T-helper 1 cell (primary cell): ENCODE measurements around the gene KRTAP10-11.
"Not testable (repeated sequence)": the region's sequence is repeated elsewhere in the genome, so short reads cannot be mapped to it uniquely, and the experiment has no call there.

ENCODE experiments used
- DNase-seq, 5 donors: peaks; one replicate each; pipeline ENCODE4 v3.0.0-alpha.2; 2012 to 2020
- total RNA-seq, 4 donors: gene quantifications; one replicate each; lab custom pipeline; 2026; lab: John Stamatoyannopoulos, UW

KRTAP10-11 gene
- total RNA-seq, result 0 reads per million in 4 donors

GRCh38 chr21:44646366-44647221 lies at the start of gene KRTAP10-11:
TSS of gene KRTAP10-11 (plus strand) at chr21:44646414. CDS start at chr21:44646459, 45 bp downstream.
- DNase-seq, result not testable (repeated sequence)

- DNase-seq, result no peak
Measured at GRCh38 chr21:44598061-44598460, 48.2 kb upstream of the KRTAP10-11 start.

GRCh38 chr21:44599264-44600029 lies 46.8 kb upstream of the KRTAP10-11 start:
- no peak for DNase-seq

GRCh38 chr21:44600118-44600978 lies 45.9 kb upstream of the KRTAP10-11 start, which contains the start of gene KRTAP10-7:
TSS of gene KRTAP10-7 (plus strand) at chr21:44600597. CDS start at chr21:44600622, 25 bp downstream.
- DNase-seq, result not testable (repeated sequence)

GRCh38 chr21:44601091-44601490 lies 45.1 kb upstream of the KRTAP10-11 start:
- not testable (repeated sequence) for DNase-seq

GRCh38 chr21:44601596-44602462 lies 44.4 kb upstream of the KRTAP10-11 start:
- DNase-seq, result no peak

- DNase-seq, result no peak
Measured at GRCh38 chr21:44602463-44602850, 43.8 kb upstream of the KRTAP10-11 start.

GRCh38 chr21:44603109-44603875 lies 42.9 kb upstream of the KRTAP10-11 start:
- no peak for DNase-seq

- DNase-seq, result no peak
Measured at GRCh38 chr21:44603911-44604310, 42.3 kb upstream of the KRTAP10-11 start.

- no peak for DNase-seq
Measured at GRCh38 chr21:44606495-44606894, 39.7 kb upstream of the KRTAP10-11 start.

GRCh38 chr21:44609193-44609592 lies 37.0 kb upstream of the KRTAP10-11 start:
- DNase-seq, result no peak

GRCh38 chr21:44610157-44610843 lies 35.9 kb upstream of the KRTAP10-11 start:
- DNase-seq, result not testable (repeated sequence)

GRCh38 chr21:44611551-44611950 lies 34.7 kb upstream of the KRTAP10-11 start:
- DNase-seq, result no peak

GRCh38 chr21:44612029-44612486 lies 34.2 kb upstream of the KRTAP10-11 start, which contains the start of gene KRTAP10-8:
TSS of gene KRTAP10-8 (plus strand) at chr21:44612079. CDS start at chr21:44612101, 22 bp downstream.
- no peak for DNase-seq

- DNase-seq, result no peak
Measured at GRCh38 chr21:44612669-44613229, 33.5 kb upstream of the KRTAP10-11 start.

GRCh38 chr21:44613386-44614155 lies 32.6 kb upstream of the KRTAP10-11 start:
- no peak for DNase-seq

- no peak for DNase-seq
Measured at GRCh38 chr21:44614161-44614631, 32.0 kb upstream of the KRTAP10-11 start.

- DNase-seq, result no peak
Measured at GRCh38 chr21:44614961-44615391, 31.2 kb upstream of the KRTAP10-11 start.
